ENCODE measurements around the gene PNLIPRP2. TPM values are rescaled to one million over a fixed set of nuclear protein-coding genes. Genes with fewer than 3 reads are reported as not detected.

The PNLIPRP2 gene
- total and polyA plus RNA-seq, 5 donors from 2014 or later, result not detected

- H3K4me1 ChIP-seq (ENCODE audit: control insufficient read depth, insufficient read depth, low read length, poor library complexity, severe bottlenecking), result peaks cover 3% of the 10 kb centered on the region
- no peak for DNase-seq
Observed at GRCh38 chr10:116683821-116684220, 63.1 kb downstream of the PNLIPRP2 start.

GRCh38 chr10:116684781-116685180, 64.0 kb downstream of the PNLIPRP2 start:
- H3K36me3 Mint-ChIP-seq, result no peaks in the 10 kb centered on the region
- H3K36me3 ChIP-seq (ENCODE audit: control insufficient read depth, insufficient read depth, low read length), result no peaks in the 10 kb centered on the region
- ATAC-seq (ENCODE audit: low read depth in 2 of 2) (no peak), DNase-seq (no peak)
- no peaks in the 10 kb centered on the region for H3K9me3 Mint-ChIP-seq
- H3K27me3 ChIP-seq (ENCODE audit: control insufficient read depth, insufficient read depth, low read length), result no peaks in the 10 kb centered on the region
- H3K4me3 ChIP-seq (ENCODE audit: low read depth, low read length), result no peak overlapping the region
- peaks cover 0 to 4% (median 0%) of the 10 kb centered on the region in 4 donors for H3K4me1 Mint-ChIP-seq
- no peaks in the 10 kb centered on the region for H3K27me3 Mint-ChIP-seq
- no peak overlapping the region for H3K27ac ChIP-seq (ENCODE audit: insufficient read depth, low read length, poor library complexity, severe bottlenecking)
- no peaks in the 10 kb centered on the region for H3K9me3 ChIP-seq (ENCODE audit: control insufficient read depth in 2 of 2, low read length in 2 of 2)
- H3K4me1 ChIP-seq (ENCODE audit: control insufficient read depth, insufficient read depth, low read length, poor library complexity, severe bottlenecking), result peaks cover 3% of the 10 kb centered on the region
- H3K4me3 Mint-ChIP-seq, result no peak overlapping the region
- H3K27ac Mint-ChIP-seq, result no peak overlapping the region

More at GRCh38 chr10:116683821-116684220, 63.1 kb downstream of the PNLIPRP2 start:
- Mint-ChIP-seq H3K27ac (no peak overlapping the region), H3K4me1 (peaks cover 0 to 4% (median 0%) of the 10 kb centered on the region in 4 donors), H3K27me3 (no peaks in the 10 kb centered on the region), H3K4me3 (no peak overlapping the region), H3K36me3 (no peaks in the 10 kb centered on the region), H3K9me3 (no peaks in the 10 kb centered on the region)
- H3K27me3 ChIP-seq (ENCODE audit: control insufficient read depth, insufficient read depth, low read length), result no peaks in the 10 kb centered on the region
- no peaks in the 10 kb centered on the region for H3K9me3 ChIP-seq (ENCODE audit: control insufficient read depth in 2 of 2, low read length in 2 of 2)
- no peak overlapping the region for H3K27ac ChIP-seq (ENCODE audit: insufficient read depth, low read length, poor library complexity, severe bottlenecking)
- H3K4me3 ChIP-seq (ENCODE audit: low read depth, low read length), result no peak overlapping the region
- no peak for ATAC-seq (ENCODE audit: low read depth in 2 of 2)
- no peaks in the 10 kb centered on the region for H3K36me3 ChIP-seq (ENCODE audit: control insufficient read depth, insufficient read depth, low read length)

GRCh38 chr10:116685807-116686206, 65.1 kb downstream of the PNLIPRP2 start:
- Mint-ChIP-seq H3K4me3 (no peak overlapping the region), H3K9me3 (no peaks in the 10 kb centered on the region), H3K36me3 (no peaks in the 10 kb centered on the region), H3K27me3 (peaks cover 7% of the 10 kb centered on the region), H3K27ac (no peak overlapping the region), H3K4me1 (peaks cover 0 to 4% (median 0%) of the 10 kb centered on the region in 4 donors)
- DNase-seq (no peak), ATAC-seq (ENCODE audit: low read depth in 2 of 2) (no peak)
- Histone ChIP-seq H3K27me3 (ENCODE audit: control insufficient read depth, insufficient read depth, low read length) (no peaks in the 10 kb centered on the region), H3K4me1 (ENCODE audit: control insufficient read depth, insufficient read depth, low read length, poor library complexity, severe bottlenecking) (peaks cover 3% of the 10 kb centered on the region), H3K4me3 (ENCODE audit: low read depth, low read length) (no peak overlapping the region), H3K27ac (ENCODE audit: insufficient read depth, low read length, poor library complexity, severe bottlenecking) (no peak overlapping the region), H3K36me3 (ENCODE audit: control insufficient read depth, insufficient read depth, low read length) (no peaks in the 10 kb centered on the region), H3K9me3 (ENCODE audit: control insufficient read depth in 2 of 2, low read length in 2 of 2) (no peaks in the 10 kb centered on the region)

GRCh38 chr10:116686632-116687031, 65.9 kb downstream of the PNLIPRP2 start:
- Mint-ChIP-seq H3K4me1 (peaks cover 0 to 4% (median 0%) of the 10 kb centered on the region in 4 donors), H3K9me3 (no peaks in the 10 kb centered on the region), H3K27ac (no peak overlapping the region), H3K4me3 (no peak overlapping the region), H3K36me3 (no peaks in the 10 kb centered on the region), H3K27me3 (peaks cover 7% of the 10 kb centered on the region)
- Histone ChIP-seq H3K27me3 (ENCODE audit: control insufficient read depth, insufficient read depth, low read length) (no peaks in the 10 kb centered on the region), H3K9me3 (ENCODE audit: control insufficient read depth in 2 of 2, low read length in 2 of 2) (no peaks in the 10 kb centered on the region), H3K4me1 (ENCODE audit: control insufficient read depth, insufficient read depth, low read length, poor library complexity, severe bottlenecking) (peaks cover 3% of the 10 kb centered on the region), H3K4me3 (ENCODE audit: low read depth, low read length) (no peak overlapping the region), H3K27ac (ENCODE audit: insufficient read depth, low read length, poor library complexity, severe bottlenecking) (no peak overlapping the region), H3K36me3 (ENCODE audit: control insufficient read depth, insufficient read depth, low read length) (no peaks in the 10 kb centered on the region)
- ATAC-seq (ENCODE audit: low read depth in 2 of 2) (no peak), DNase-seq (no peak)

GRCh38 chr10:116687633-116688032, 66.9 kb downstream of the PNLIPRP2 start:
- peaks cover 7% of the 10 kb centered on the region for H3K27me3 Mint-ChIP-seq
- H3K27me3 ChIP-seq (ENCODE audit: control insufficient read depth, insufficient read depth, low read length), result no peaks in the 10 kb centered on the region
- H3K9me3 Mint-ChIP-seq, result no peaks in the 10 kb centered on the region
- no peaks in the 10 kb centered on the region for H3K4me1 ChIP-seq (ENCODE audit: control insufficient read depth, insufficient read depth, low read length, poor library complexity, severe bottlenecking)
- no peak overlapping the region for H3K27ac Mint-ChIP-seq
- no peak overlapping the region for H3K27ac ChIP-seq (ENCODE audit: insufficient read depth, low read length, poor library complexity, severe bottlenecking)
- H3K36me3 Mint-ChIP-seq, result no peaks in the 10 kb centered on the region
- no peaks in the 10 kb centered on the region for H3K4me1 Mint-ChIP-seq
- no peak for ATAC-seq (ENCODE audit: low read depth in 2 of 2)
- H3K4me3 Mint-ChIP-seq, result no peak overlapping the region
- no peak overlapping the region for H3K4me3 ChIP-seq (ENCODE audit: low read depth, low read length)
- no peaks in the 10 kb centered on the region for H3K36me3 ChIP-seq (ENCODE audit: control insufficient read depth, insufficient read depth, low read length)
- no peaks in the 10 kb centered on the region for H3K9me3 ChIP-seq (ENCODE audit: control insufficient read depth in 2 of 2, low read length in 2 of 2)
- DNase-seq, result no peak

GRCh38 chr10:116688241-116688711, 67.5 kb downstream of the PNLIPRP2 start:
- no peaks in the 10 kb centered on the region for H3K27me3 ChIP-seq (ENCODE audit: control insufficient read depth, insufficient read depth, low read length)
- no peak overlapping the region for H3K4me3 ChIP-seq (ENCODE audit: low read depth, low read length)
- H3K36me3 Mint-ChIP-seq, result no peaks in the 10 kb centered on the region
- H3K4me1 ChIP-seq (ENCODE audit: control insufficient read depth, insufficient read depth, low read length, poor library complexity, severe bottlenecking), result no peaks in the 10 kb centered on the region
- ATAC-seq (ENCODE audit: low read depth in 2 of 2) (no peak), DNase-seq (no peak)
- peaks cover 7% of the 10 kb centered on the region for H3K27me3 Mint-ChIP-seq
- H3K36me3 ChIP-seq (ENCODE audit: control insufficient read depth, insufficient read depth, low read length), result no peaks in the 10 kb centered on the region
- H3K4me1 Mint-ChIP-seq, result no peaks in the 10 kb centered on the region
- no peak overlapping the region for H3K27ac ChIP-seq (ENCODE audit: insufficient read depth, low read length, poor library complexity, severe bottlenecking)
- H3K9me3 ChIP-seq (ENCODE audit: control insufficient read depth in 2 of 2, low read length in 2 of 2), result no peaks in the 10 kb centered on the region
- H3K9me3 Mint-ChIP-seq, result no peaks in the 10 kb centered on the region
- no peak overlapping the region for H3K27ac Mint-ChIP-seq
- no peak overlapping the region for H3K4me3 Mint-ChIP-seq

GRCh38 chr10:116688741-116689495, 68.2 kb downstream of the PNLIPRP2 start:
- H3K27ac ChIP-seq (ENCODE audit: insufficient read depth, low read length, poor library complexity, severe bottlenecking), result no peak overlapping the region
- Mint-ChIP-seq H3K9me3 (no peaks in the 10 kb centered on the region), H3K27me3 (peaks cover 7% of the 10 kb centered on the region), H3K4me3 (no peak overlapping the region), H3K36me3 (no peaks in the 10 kb centered on the region), H3K27ac (no peak overlapping the region), H3K4me1 (no peaks in the 10 kb centered on the region)
- H3K4me1 ChIP-seq (ENCODE audit: control insufficient read depth, insufficient read depth, low read length, poor library complexity, severe bottlenecking), result no peaks in the 10 kb centered on the region
- no peaks in the 10 kb centered on the region for H3K36me3 ChIP-seq (ENCODE audit: control insufficient read depth, insufficient read depth, low read length)
- no peaks in the 10 kb centered on the region for H3K9me3 ChIP-seq (ENCODE audit: control insufficient read depth in 2 of 2, low read length in 2 of 2)
- no peaks in the 10 kb centered on the region for H3K27me3 ChIP-seq (ENCODE audit: control insufficient read depth, insufficient read depth, low read length)
- no peak for DNase-seq
- H3K4me3 ChIP-seq (ENCODE audit: low read depth, low read length), result no peak overlapping the region
- no peak for ATAC-seq (ENCODE audit: low read depth in 2 of 2)

GRCh38 chr10:116689744-116690143, 69.0 kb downstream of the PNLIPRP2 start:
- no peaks in the 10 kb centered on the region for H3K9me3 Mint-ChIP-seq
- peaks cover 7% of the 10 kb centered on the region for H3K27me3 Mint-ChIP-seq
- Histone ChIP-seq H3K27me3 (ENCODE audit: control insufficient read depth, insufficient read depth, low read length) (no peaks in the 10 kb centered on the region), H3K4me1 (ENCODE audit: control insufficient read depth, insufficient read depth, low read length, poor library complexity, severe bottlenecking) (no peaks in the 10 kb centered on the region), H3K9me3 (ENCODE audit: control insufficient read depth in 2 of 2, low read length in 2 of 2) (no peaks in the 10 kb centered on the region), H3K4me3 (ENCODE audit: low read depth, low read length) (no peak overlapping the region), H3K36me3 (ENCODE audit: control insufficient read depth, insufficient read depth, low read length) (no peaks in the 10 kb centered on the region), H3K27ac (ENCODE audit: insufficient read depth, low read length, poor library complexity, severe bottlenecking) (no peak overlapping the region)
- DNase-seq (no peak), ATAC-seq (ENCODE audit: low read depth in 2 of 2) (no peak)
- no peaks in the 10 kb centered on the region for H3K36me3 Mint-ChIP-seq
- no peak overlapping the region for H3K4me3 Mint-ChIP-seq
- H3K4me1 Mint-ChIP-seq, result no peaks in the 10 kb centered on the region
- no peak overlapping the region for H3K27ac Mint-ChIP-seq
